ENCODE results near the gene RMI1. TPM values are rescaled to one million over a fixed set of nuclear protein-coding genes. Genes with fewer than 3 reads are reported as not detected.
"Not testable (repeated sequence)": the region's sequence is repeated elsewhere in the genome, so short reads cannot be mapped to it uniquely, and the experiment has no call there.

Gene RMI1
- total RNA-seq, 4 donors from 2014 or later, result 1.8 to 5.2 (median 2.6) TPM

GRCh38 chr9:84024041-84024575 lies 43.5 kb downstream of the RMI1 start:
- H3K4me3 ChIP-seq, result no peak overlapping the region
- H3K27me3 ChIP-seq, result no peaks in the 10 kb centered on the region
- no peaks in the 10 kb centered on the region for H3K9me3 ChIP-seq
- no peak for TF ChIP-seq EP300 (IDR thresholded peaks at IDR 0.05)
- TF ChIP-seq POLR2A (IDR thresholded peaks at IDR 0.05), result no peak
- TF ChIP-seq CTCF (IDR thresholded peaks at IDR 0.05), result no peak
- no peaks in the 10 kb centered on the region for H3K4me1 ChIP-seq
- H3K27ac ChIP-seq, result no peak overlapping the region
- H3K36me3 ChIP-seq, result no peaks in the 10 kb centered on the region
- 75 to 90% methylated on average over 4 of the region's 4 CpGs for WGBS, 2 donors
- DNase-seq (ENCODE audit: low spot score in 2 of 2), result no peak

- TF ChIP-seq POLR2A (IDR thresholded peaks at IDR 0.05), result no peak
- TF ChIP-seq CTCF (IDR thresholded peaks at IDR 0.05), result no peak
- no peak for TF ChIP-seq EP300 (IDR thresholded peaks at IDR 0.05)
- 76 to 85% methylated on average over 4 of the region's 4 CpGs for WGBS, 2 donors
- no peaks in the 10 kb centered on the region for H3K36me3 ChIP-seq
- H3K27me3 ChIP-seq, result no peaks in the 10 kb centered on the region
- no peaks in the 10 kb centered on the region for H3K4me1 ChIP-seq
- no peak overlapping the region for H3K27ac ChIP-seq
- no peak overlapping the region for H3K4me3 ChIP-seq
- DNase-seq (ENCODE audit: low spot score in 2 of 2), result no peak
- no peaks in the 10 kb centered on the region for H3K9me3 ChIP-seq
Observed at GRCh38 chr9:84027201-84027600, 46.6 kb downstream of the RMI1 start.

- Histone ChIP-seq H3K9me3 (peaks cover 0 to 4% (median 0%) of the 10 kb centered on the region in 4 donors), H3K4me1 (no peaks in the 10 kb centered on the region), H3K4me3 (no peak overlapping the region), H3K27ac (no peak overlapping the region), H3K27me3 (no peaks in the 10 kb centered on the region), H3K36me3 (no peaks in the 10 kb centered on the region)
- WGBS, 2 donors, result 84 to 88% methylated on average over 2 of the region's 2 CpGs
- no peak for TF ChIP-seq CTCF (IDR thresholded peaks at IDR 0.05)
- no peak for TF ChIP-seq EP300 (IDR thresholded peaks at IDR 0.05)
- no peak for TF ChIP-seq POLR2A (IDR thresholded peaks at IDR 0.05)
- no peak for DNase-seq (ENCODE audit: low spot score in 2 of 2)
Observed at GRCh38 chr9:84031534-84031933, 50.9 kb downstream of the RMI1 start.

- H3K9me3 ChIP-seq, result peaks cover 0 to 23% (median 0%) of the 10 kb centered on the region in 4 donors
- H3K27ac ChIP-seq; H3K4me1 ChIP-seq; H3K4me3 ChIP-seq; H3K36me3 ChIP-seq; H3K27me3 ChIP-seq; DNase-seq (ENCODE audit: low spot score in 2 of 2): not testable (repeated sequence)
- 75 to 89% methylated on average over 5 of the region's 5 CpGs for WGBS, 2 donors
Observed at GRCh38 chr9:84041857-84042256, 61.3 kb downstream of the RMI1 start.

GRCh38 chr9:84045481-84046097 lies 65.0 kb downstream of the RMI1 start:
- Histone ChIP-seq H3K4me3 (no peak overlapping the region), H3K9me3 (peaks cover 0 to 18% (median 0%) of the 10 kb centered on the region in 4 donors), H3K4me1 (no peaks in the 10 kb centered on the region), H3K36me3 (no peaks in the 10 kb centered on the region), H3K27ac (no peak overlapping the region), H3K27me3 (no peaks in the 10 kb centered on the region)
- no peak for TF ChIP-seq CTCF (IDR thresholded peaks at IDR 0.05)
- no peak for TF ChIP-seq POLR2A (IDR thresholded peaks at IDR 0.05)
- no peak for TF ChIP-seq EP300 (IDR thresholded peaks at IDR 0.05)
- DNase-seq (ENCODE audit: low spot score in 2 of 2), result no peak
- WGBS, 2 donors, result 85 to 92% methylated on average over 4 to 5 of the region's 5 CpGs

Small RNA genes lying within 50 kb of the gene (small RNA-seq; reads per million reads assigned to genes)
- gene RF00019, result not detected

Other genes with a start within 250 kb of the RMI1 start
- gene GKAP1, start 163.0 kb upstream of the RMI1 start, total RNA-seq, result 10 to 100 TPM in 3 of 4 donors, 1 to 10 TPM in 1; 5.7 to 13.1 (median 11.6) TPM
- gene KIF27, start 59.4 kb upstream of the RMI1 start, total RNA-seq, result 10 to 100 TPM in 1 of 4 donors, 1 to 10 TPM in 3; 7.5 to 11.1 (median 9.9) TPM
- gene HNRNPK, start 590 bp upstream of the RMI1 start, total RNA-seq, result 100 to 1,000 TPM; 282 to 404 (median 349) TPM

Measured in tibial nerve (tissue), 4 donors.